Measurements from ENCODE around the gene ADAR. TPM values are rescaled to one million over a fixed set of nuclear protein-coding genes. Genes with fewer than 3 reads are reported as not detected.

The ADAR gene
- total and polyA plus RNA-seq, 8 donors = 136 to 197 (median 151) TPM

- peaks cover 0 to 5% of the 10 kb centered on the region in 2 donors for H3K9me3 ChIP-seq
- intact Hi-C loops (cut with DNase I) = no loop called here
- ATAC-seq (no peak), DNase-seq (no peak)
- peaks cover 0 to 1% of the 10 kb centered on the region in 2 donors for H3K27me3 ChIP-seq
- H3K36me3 ChIP-seq = no peaks in the 10 kb centered on the region
- TF ChIP-seq CTCF (IDR thresholded peaks at IDR 0.05) = no peak
- H3K27ac ChIP-seq = no peak overlapping the region
- no peak overlapping the region for H3K4me3 ChIP-seq
- H3K4me1 ChIP-seq = no peaks in the 10 kb centered on the region
These were observed 33.5 kb upstream of the ADAR start for GRCh38 chr1:154641534-154641933.

- Histone ChIP-seq H3K27me3 (peaks cover 0 to 7% of the 10 kb centered on the region in 2 donors), H3K36me3 (no peaks in the 10 kb centered on the region), H3K27ac (no peak overlapping the region), H3K4me3 (no peak overlapping the region), H3K4me1 (no peaks in the 10 kb centered on the region), H3K9me3 (peaks cover 0 to 5% of the 10 kb centered on the region in 2 donors)
- no peak for TF ChIP-seq CTCF (IDR thresholded peaks at IDR 0.05)
- intact Hi-C loops (cut with DNase I) = no loop called here
- no peak for ATAC-seq
- DNase-seq = no peak
These were observed 31.9 kb upstream of the ADAR start for GRCh38 chr1:154639876-154640275.

- H3K9me3 ChIP-seq = peaks cover 0 to 5% of the 10 kb centered on the region in 2 donors
- TF ChIP-seq CTCF (IDR thresholded peaks at IDR 0.05) = no peak
- no peaks in the 10 kb centered on the region for H3K4me1 ChIP-seq
- no peak overlapping the region for H3K4me3 ChIP-seq
- intact Hi-C loops (cut with DNase I) = no loop called here
- no peaks in the 10 kb centered on the region for H3K36me3 ChIP-seq
- ATAC-seq (no peak), DNase-seq (no peak)
- peaks cover 0 to 23% of the 10 kb centered on the region in 2 donors for H3K27me3 ChIP-seq
- H3K27ac ChIP-seq = no peak overlapping the region
These were observed 27.2 kb upstream of the ADAR start for GRCh38 chr1:154635171-154635570.

- Histone ChIP-seq H3K9me3 (no peaks in the 10 kb centered on the region), H3K27me3 (peaks cover 0 to 15% of the 10 kb centered on the region in 2 donors), H3K4me1 (peaks cover 5 to 29% of the 10 kb centered on the region in 2 donors), H3K4me3 (no peak overlapping the region), H3K36me3 (no peaks in the 10 kb centered on the region), H3K27ac (no peak overlapping the region)
- no peak for DNase-seq
- ATAC-seq = no peak
- TF ChIP-seq CTCF (IDR thresholded peaks at IDR 0.05) = no peak
- intact Hi-C loops (cut with DNase I) = no loop called here
These were observed 21.7 kb upstream of the ADAR start for GRCh38 chr1:154629675-154630073.

- ATAC-seq = no peak
- H3K9me3 ChIP-seq = no peaks in the 10 kb centered on the region
- peaks cover 5 to 29% of the 10 kb centered on the region in 2 donors for H3K4me1 ChIP-seq
- H3K4me3 ChIP-seq = no peak overlapping the region
- H3K27ac ChIP-seq = no peak overlapping the region
- intact Hi-C loops (cut with DNase I) = no loop called here
- DNase-seq = no peak
- no peaks in the 10 kb centered on the region for H3K36me3 ChIP-seq
- peaks cover 0 to 12% of the 10 kb centered on the region in 2 donors for H3K27me3 ChIP-seq
- TF ChIP-seq CTCF (IDR thresholded peaks at IDR 0.05) = no peak
These were observed 21.2 kb upstream of the ADAR start for GRCh38 chr1:154629061-154629674.

Measured in left lung (tissue), 10 donors.